Spleen (tissue), 11 donors: ENCODE measurements around the gene FADS2. TPM values are rescaled to one million over a fixed set of nuclear protein-coding genes. Genes with fewer than 3 reads are reported as not detected.

ENCODE experiments used
- DNase-seq: peaks from one replicate; pipeline ENCODE4 v3.0.0-alpha.2; 2020
- H3K27ac ChIP-seq, 8 donors: fragments of 200-600 bp; sonication (generic) in 7 of 8; 1 replicate in 4 of 8; 2 replicates in 4 of 8; pipeline versions ENCODE4 v1.5.0 to v1.8.0; 2016 to 2021; ENCODE audit warnings: inconsistent platforms in 4 of 8, mild to moderate bottlenecking in 4 of 8, moderate library complexity in 1 of 8
- H3K27me3 ChIP-seq, 7 donors: fragments of 200-600 bp; sonication (generic) in 6 of 7; replicated peaks in 1 of 7; 1 replicate in 4 of 7; 2 replicates in 3 of 7; pipeline versions ENCODE4 v1.5.0 to v1.8.0; 2016 to 2021; ENCODE audit warnings: inconsistent platforms in 3 of 7, mild to moderate bottlenecking in 1 of 7
- H3K36me3 ChIP-seq, 6 donors: fragments of 200-600 bp; sonication (generic) in 5 of 6; 1 replicate in 4 of 6; 2 replicates in 2 of 6; pipeline versions ENCODE4 v1.5.0 to v1.8.0; 2016 to 2021; ENCODE audit warnings: inconsistent platforms in 2 of 6
- H3K4me1 ChIP-seq, 6 donors: fragments of 200-600 bp; sonication (generic) in 5 of 6; 1 replicate in 3 of 6; 2 replicates in 3 of 6; pipeline versions ENCODE4 v1.5.0 to v1.8.0; 2016 to 2021; ENCODE audit warnings: inconsistent platforms in 3 of 6
- H3K4me3 ChIP-seq, 8 donors: fragments of 200-600 bp; sonication (generic) in 7 of 8; 1 replicate in 4 of 8; 2 replicates in 4 of 8; pipeline versions ENCODE4 v1.5.0 to v1.8.0; 2016 to 2021; ENCODE audit warnings: inconsistent platforms in 4 of 8, mild to moderate bottlenecking in 4 of 8, moderate library complexity in 2 of 8
- H3K9me3 ChIP-seq, 8 donors: fragments of 200-600 bp; sonication (generic) in 7 of 8; 1 replicate in 4 of 8; 2 replicates in 4 of 8; pipeline versions ENCODE4 v1.5.0 to v1.8.0; 2016 to 2021; ENCODE audit warnings: inconsistent platforms in 4 of 8
- CTCF ChIP-seq, 11 experiments: fragments of 200-600 bp in 7 of 11; fragments of 450-650 bp in 4 of 11; sonication (generic) in 4 of 11; IDR thresholded peaks in 8 of 11; conservative IDR thresholded peaks in 3 of 11; 1 replicate in 7 of 11; 2 replicates in 4 of 11; pipeline versions ENCODE4 v1.4.0 to v1.8.0; 2016 to 2021; ENCODE audit warnings: antibody characterized with exemption in 11 of 11, inconsistent platforms in 4 of 11, mild to moderate bottlenecking in 1 of 11
- POLR2A ChIP-seq, 3 donors: fragments of 450-650 bp; IDR thresholded peaks; one replicate each; pipeline ENCODE4 v1.5.1; 2017; ENCODE audit warnings: antibody characterized with exemption in 3 of 3, mild to moderate bottlenecking in 1 of 3
- POLR2AphosphoS5 ChIP-seq, 3 donors: sonication (generic); formaldehyde crosslinking; IDR thresholded peaks; one replicate each; pipeline ENCODE4 v1.5.1; 2017; ENCODE audit warnings: antibody characterized with exemption in 3 of 3
- WGBS, 5 donors: extraction: QIAGEN DNeasy Blood & Tissue Kit in 3 of 5; methylation state at CpG; one replicate each; pipeline versions ENCODE4 v1.1.5 to v1.1.7; 2013 to 2018; 5-methylcytosine and 5-hydroxymethylcytosine counted together
- intact Hi-C: fragments of 100-400 bp; cut with DNase I; formaldehyde crosslinking; loops from one replicate; pipeline ENCODE4 v1.15.0; 2023; ENCODE audit warnings: low total_unique reads
- polyA plus RNA-seq, 3 donors: library from polyadenylated mRNA; stranded (reverse); fragments of 200-250 nt; gene quantifications; one replicate each; pipeline ENCODE4 v1.2.1, GENCODE V29; 2013
- total RNA-seq, 7 donors: library from RNA; depleted of rRNA in 3 of 7; stranded (reverse); fragments of >200 nt in 3 of 7; fragmentation: NEBNext Ultra II Directional in 4 of 7; extraction: Animal tissue kit (Norgen Biotek cat#: 25700) in 4 of 7; gene quantifications; one replicate each; pipeline versions ENCODE4 v1.1.0 to v1.2.1, GENCODE V29; 2016 to 2021
- donor health status: healthy with polysubstance abuse.
- donor health status: DM: no; HTN: no; CAD: no; lungs with moderate emphysema.
- donor health status: DM: no; HTN: no; CAD: no.
- donor health status: Bipolar disorder and iron deficiency.
- donor health status: healthy.
- donor health status: DM: no; HTN: no; CAD: no.
- donor health status: DM: yes; HTN: yes; CAD: no.

FADS2 gene
- total and polyA plus RNA-seq, 10 donors = 2.8 to 20.6 (median 12.9) TPM

GRCh38 chr11:61838501-61838900, 10.4 kb downstream of the FADS2 start:
- Histone ChIP-seq H3K36me3 (peaks cover 0 to 36% (median 0%) of the 10 kb centered on the region in 6 donors), H3K4me3 (no peak overlapping the region), H3K4me1 (peaks cover 5 to 32% (median 19%) of the 10 kb centered on the region in 6 donors), H3K9me3 (no peaks in the 10 kb centered on the region), H3K27ac (no peak overlapping the region), H3K27me3 (no peaks in the 10 kb centered on the region)
- intact Hi-C loops = no loop called here
- WGBS, 5 donors = 85 to 100% (median 96%) methylated on average over 5 of the region's 5 CpGs
- peak; percentile 64 for DNase-seq
- no peak for TF ChIP-seq POLR2AphosphoS5 (IDR thresholded peaks at IDR 0.05)
- TF ChIP-seq CTCF (IDR thresholded peaks at IDR 0.05 in 8 of 11, conservative IDR thresholded peaks at IDR 0.05 in 3 of 11) = no peak
- TF ChIP-seq POLR2A (IDR thresholded peaks at IDR 0.05) = no peak

GRCh38 chr11:61838921-61839320, 10.8 kb downstream of the FADS2 start:
- peak; percentile 52 for DNase-seq

GRCh38 chr11:61839742-61840141, 11.6 kb downstream of the FADS2 start:
- Histone ChIP-seq H3K36me3 (peaks cover 0 to 48% (median 0%) of the 10 kb centered on the region in 6 donors), H3K9me3 (no peaks in the 10 kb centered on the region), H3K27ac (no peak overlapping the region), H3K4me1 (peaks cover 0 to 19% (median 10%) of the 10 kb centered on the region in 6 donors), H3K27me3 (no peaks in the 10 kb centered on the region), H3K4me3 (no peak overlapping the region)
- TF ChIP-seq POLR2AphosphoS5 (IDR thresholded peaks at IDR 0.05) (no peak), CTCF (IDR thresholded peaks at IDR 0.05 in 8 of 11, conservative IDR thresholded peaks at IDR 0.05 in 3 of 11) (no peak)
- no peak for DNase-seq
- 91 to 98% (median 94%) methylated on average over 2 of the region's 2 CpGs for WGBS, 5 donors
- intact Hi-C loops = no loop called here

More at GRCh38 chr11:61838921-61839320, 10.8 kb downstream of the FADS2 start:
- Histone ChIP-seq H3K4me3 (no peak overlapping the region), H3K4me1 (peaks cover 5 to 27% (median 17%) of the 10 kb centered on the region in 6 donors), H3K27ac (no peak overlapping the region), H3K9me3 (no peaks in the 10 kb centered on the region), H3K27me3 (no peaks in the 10 kb centered on the region), H3K36me3 (peaks cover 0 to 41% (median 0%) of the 10 kb centered on the region in 6 donors)
- TF ChIP-seq CTCF (IDR thresholded peaks at IDR 0.05 in 8 of 11, conservative IDR thresholded peaks at IDR 0.05 in 3 of 11) (no peak), POLR2AphosphoS5 (IDR thresholded peaks at IDR 0.05) (peak in 1 of 3 donors; percentile 5), POLR2A (IDR thresholded peaks at IDR 0.05) (no peak)
- 85 to 93% (median 88%) methylated on average over 10 of the region's 10 CpGs for WGBS, 5 donors
- intact Hi-C loops = no loop called here

GRCh38 chr11:61840371-61840770, 12.3 kb downstream of the FADS2 start:
- peak; percentile 29 for DNase-seq
- no peak for TF ChIP-seq POLR2A (IDR thresholded peaks at IDR 0.05)

More at GRCh38 chr11:61840371-61840770, 12.3 kb downstream of the FADS2 start:
- peaks cover 0 to 13% (median 3%) of the 10 kb centered on the region in 6 donors for H3K4me1 ChIP-seq
- 89 to 95% (median 94%) methylated on average over 7 of the region's 7 CpGs for WGBS, 5 donors
- H3K36me3 ChIP-seq = peaks cover 0 to 48% (median 0%) of the 10 kb centered on the region in 6 donors
- intact Hi-C loops = no loop called here
- no peaks in the 10 kb centered on the region for H3K9me3 ChIP-seq
- H3K4me3 ChIP-seq = no peak overlapping the region
- H3K27ac ChIP-seq = no peak overlapping the region
- H3K27me3 ChIP-seq = no peaks in the 10 kb centered on the region
